PC-3 (cell line): ENCODE measurements around the gene NPR2.

Experiments used
- EZH2 ChIP-seq: fragments of 300-600 bp; sonication (generic); IDR thresholded peaks from one replicate; pipeline ENCODE4 v1.6.1; 2017; ENCODE audit warnings: antibody characterized with exemption, mild to moderate bottlenecking, low read length; ENCODE audit not compliant: unreplicated experiment
- TF ChIP-seq, protein P1 (sequence below): fragments of 300-600 bp; sonication (generic); conservative IDR thresholded peaks from 2 replicates; pipeline ENCODE4 v1.5.1; 2017; ENCODE audit warnings: antibody characterized with exemption, low read depth, mild to moderate bottlenecking, low read length

DNA sequence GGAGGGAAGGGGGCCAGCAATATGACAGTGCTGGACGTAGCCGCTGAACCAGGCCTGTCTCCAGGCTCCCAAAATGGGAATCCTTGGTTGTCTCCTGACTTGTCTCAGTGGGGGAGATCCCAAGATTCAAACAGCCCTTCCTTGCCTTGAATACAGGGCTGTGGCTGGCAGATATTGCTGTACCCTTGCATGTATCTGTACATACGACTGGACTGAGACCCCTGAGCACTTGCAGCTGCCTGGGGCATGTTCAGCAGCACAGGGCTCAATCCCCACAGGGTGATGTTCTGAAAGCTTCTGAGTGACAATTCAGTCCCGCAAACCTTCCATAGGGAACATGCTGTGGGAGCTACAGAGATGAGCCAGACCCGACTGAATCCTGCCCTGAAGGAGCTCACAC, 65.5 kb downstream of the NPR2 start:
- TF ChIP-seq, protein P1, sequence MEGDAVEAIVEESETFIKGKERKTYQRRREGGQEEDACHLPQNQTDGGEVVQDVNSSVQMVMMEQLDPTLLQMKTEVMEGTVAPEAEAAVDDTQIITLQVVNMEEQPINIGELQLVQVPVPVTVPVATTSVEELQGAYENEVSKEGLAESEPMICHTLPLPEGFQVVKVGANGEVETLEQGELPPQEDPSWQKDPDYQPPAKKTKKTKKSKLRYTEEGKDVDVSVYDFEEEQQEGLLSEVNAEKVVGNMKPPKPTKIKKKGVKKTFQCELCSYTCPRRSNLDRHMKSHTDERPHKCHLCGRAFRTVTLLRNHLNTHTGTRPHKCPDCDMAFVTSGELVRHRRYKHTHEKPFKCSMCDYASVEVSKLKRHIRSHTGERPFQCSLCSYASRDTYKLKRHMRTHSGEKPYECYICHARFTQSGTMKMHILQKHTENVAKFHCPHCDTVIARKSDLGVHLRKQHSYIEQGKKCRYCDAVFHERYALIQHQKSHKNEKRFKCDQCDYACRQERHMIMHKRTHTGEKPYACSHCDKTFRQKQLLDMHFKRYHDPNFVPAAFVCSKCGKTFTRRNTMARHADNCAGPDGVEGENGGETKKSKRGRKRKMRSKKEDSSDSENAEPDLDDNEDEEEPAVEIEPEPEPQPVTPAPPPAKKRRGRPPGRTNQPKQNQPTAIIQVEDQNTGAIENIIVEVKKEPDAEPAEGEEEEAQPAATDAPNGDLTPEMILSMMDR, result no peak
- TF ChIP-seq EZH2, result no peak
